K562 (cell line): ENCODE data around the gene AGBL1.

ENCODE experiments used
- ETV6 ChIP-seq, 3 experiments: fragments of 150-350 bp in 1 of 3; sonication (generic) in 1 of 3; formaldehyde crosslinking in 1 of 3; IDR thresholded peaks; 2 replicates each; pipeline versions ENCODE4 v1.6.1 to v1.8.0; 2014 to 2022; ENCODE audit warnings: borderline replicate concordance in 2 of 3, low read depth in 2 of 3, antibody characterized with exemption in 1 of 3, low read length in 1 of 3, mild to moderate bottlenecking in 1 of 3, missing genetic modification reagents in 1 of 3
- FOXK1 ChIP-seq: sonication (generic); formaldehyde crosslinking; IDR thresholded peaks from 2 replicates; pipeline ENCODE4 v1.8.0; 2022; ENCODE audit warnings: missing genetic modification reagents, mild to moderate bottlenecking, borderline replicate concordance
- NCOR1 ChIP-seq: fragments of 450-650 bp; IDR thresholded peaks from 2 replicates; pipeline ENCODE4 v1.6.1; 2016; ENCODE audit warnings: mild to moderate bottlenecking, moderate library complexity
- POLR2A ChIP-seq: fragments of 450-650 bp; conservative IDR thresholded peaks from 2 replicates; pipeline ENCODE4 v1.6.1; 2016
- POLR2AphosphoS5 ChIP-seq: IDR thresholded peaks from 2 replicates; pipeline ENCODE4 v1.6.1; 2011; ENCODE audit warnings: mild to moderate bottlenecking, low read depth, low read length, moderate library complexity; ENCODE audit not compliant: control insufficient read depth, insufficient read depth
- PURB ChIP-seq: sonication (generic); formaldehyde crosslinking; IDR thresholded peaks from 2 replicates; pipeline ENCODE4 v1.9.0; 2021; ENCODE audit warnings: low read depth, mild to moderate bottlenecking, missing genetic modification reagents
- TAF9B ChIP-seq: fragments of 450-650 bp; IDR thresholded peaks from 2 replicates; pipeline ENCODE4 v1.6.1; 2018; ENCODE audit warnings: mild to moderate bottlenecking; ENCODE audit not compliant: partially characterized antibody
- ZC3H11A ChIP-seq: IDR thresholded peaks from 2 replicates; pipeline ENCODE4 v1.6.1; 2012; ENCODE audit warnings: low read depth, low read length, improper control_type of control experiment
- ZNF24 ChIP-seq: fragments of 450-650 bp; IDR thresholded peaks from 2 replicates; pipeline ENCODE4 v1.6.1; 2016
- ZNF347 ChIP-seq: fragments of 450-650 bp; formaldehyde crosslinking; IDR thresholded peaks from 2 replicates; pipeline ENCODE4 v1.4.0; 2020; ENCODE audit warnings: low read depth, mild to moderate bottlenecking, moderate library complexity
- TF ChIP-seq, protein P1 (sequence below), 3 experiments: IDR thresholded peaks in 2 of 3; conservative IDR thresholded peaks in 1 of 3; 2 replicates each; pipeline ENCODE4 v1.5.1; 2011 to 2012; ENCODE audit warnings: low read length in 3 of 3, mild to moderate bottlenecking in 3 of 3, control low read depth in 2 of 3, improper control_type of control experiment in 1 of 3, inconsistent platforms in 1 of 3, low read depth in 1 of 3, mixed read lengths in 1 of 3, moderate library complexity in 1 of 3; ENCODE audit not compliant: insufficient read depth in 2 of 3
- TF ChIP-seq, protein P2 (sequence below): fragments of 450-650 bp; IDR thresholded peaks from 2 replicates; pipeline ENCODE4 v1.6.1; 2017; ENCODE audit warnings: antibody characterized with exemption, mild to moderate bottlenecking

DNA sequence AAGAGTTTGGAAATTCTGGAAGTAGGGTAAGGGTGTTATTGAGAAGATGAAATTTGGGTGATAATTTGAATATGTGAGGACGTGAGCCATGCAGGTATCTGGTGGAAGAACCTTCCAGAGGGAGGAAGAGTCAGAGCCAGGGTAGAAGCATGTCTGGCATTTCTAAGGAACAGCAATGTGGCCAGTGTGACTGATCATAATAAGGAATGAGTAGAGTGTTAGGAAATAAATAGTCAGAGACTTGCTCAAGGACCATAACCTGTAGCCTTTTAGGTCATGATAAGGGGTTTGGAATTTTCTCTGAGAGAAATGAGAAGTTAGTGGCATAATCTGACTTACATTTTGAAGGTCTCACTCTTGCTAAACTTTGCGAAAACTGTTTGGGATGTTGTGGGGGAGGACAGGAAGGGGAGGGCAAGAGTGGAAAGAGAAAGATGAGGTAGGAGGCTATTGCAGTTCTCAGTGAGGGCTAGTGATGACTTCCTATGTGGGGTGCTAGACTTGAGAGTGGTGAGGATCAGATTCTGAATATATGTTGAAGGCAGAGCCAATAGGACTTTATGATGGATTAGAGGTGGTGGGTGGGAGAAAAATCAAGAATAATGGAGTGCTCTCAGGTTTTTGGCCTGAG, 568.3 kb downstream of the AGBL1 start:
- TF ChIP-seq FOXK1 (CRISPR knock-in tag) = no peak
- TF ChIP-seq POLR2A = no peak
- TF ChIP-seq ZC3H11A = no peak
- no peak for TF ChIP-seq TAF9B
- no peak for TF ChIP-seq ZNF24
- no peak for TF ChIP-seq ETV6 (IDR thresholded peaks at IDR 0.05; ENCODE audit: borderline replicate concordance in 1 of 2, low read depth in 2 of 2, low read length in 1 of 2)
- TF ChIP-seq ETV6 (CRISPR knock-in tag; IDR thresholded peaks at IDR 0.05; ENCODE audit: borderline replicate concordance) = no peak
- TF ChIP-seq, protein P1, sequence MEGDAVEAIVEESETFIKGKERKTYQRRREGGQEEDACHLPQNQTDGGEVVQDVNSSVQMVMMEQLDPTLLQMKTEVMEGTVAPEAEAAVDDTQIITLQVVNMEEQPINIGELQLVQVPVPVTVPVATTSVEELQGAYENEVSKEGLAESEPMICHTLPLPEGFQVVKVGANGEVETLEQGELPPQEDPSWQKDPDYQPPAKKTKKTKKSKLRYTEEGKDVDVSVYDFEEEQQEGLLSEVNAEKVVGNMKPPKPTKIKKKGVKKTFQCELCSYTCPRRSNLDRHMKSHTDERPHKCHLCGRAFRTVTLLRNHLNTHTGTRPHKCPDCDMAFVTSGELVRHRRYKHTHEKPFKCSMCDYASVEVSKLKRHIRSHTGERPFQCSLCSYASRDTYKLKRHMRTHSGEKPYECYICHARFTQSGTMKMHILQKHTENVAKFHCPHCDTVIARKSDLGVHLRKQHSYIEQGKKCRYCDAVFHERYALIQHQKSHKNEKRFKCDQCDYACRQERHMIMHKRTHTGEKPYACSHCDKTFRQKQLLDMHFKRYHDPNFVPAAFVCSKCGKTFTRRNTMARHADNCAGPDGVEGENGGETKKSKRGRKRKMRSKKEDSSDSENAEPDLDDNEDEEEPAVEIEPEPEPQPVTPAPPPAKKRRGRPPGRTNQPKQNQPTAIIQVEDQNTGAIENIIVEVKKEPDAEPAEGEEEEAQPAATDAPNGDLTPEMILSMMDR (IDR thresholded peaks at IDR 0.05 in 2 of 3, conservative IDR thresholded peaks at IDR 0.05 in 1 of 3; ENCODE audit: insufficient read depth in 2 of 3, low read depth in 1 of 3, low read length in 3 of 3) = no peak
- no peak for TF ChIP-seq PURB
- TF ChIP-seq ZNF347 (CRISPR knock-in tag) = no peak
- TF ChIP-seq NCOR1 = no peak
- TF ChIP-seq POLR2AphosphoS5 = no peak
- TF ChIP-seq, protein P2, sequence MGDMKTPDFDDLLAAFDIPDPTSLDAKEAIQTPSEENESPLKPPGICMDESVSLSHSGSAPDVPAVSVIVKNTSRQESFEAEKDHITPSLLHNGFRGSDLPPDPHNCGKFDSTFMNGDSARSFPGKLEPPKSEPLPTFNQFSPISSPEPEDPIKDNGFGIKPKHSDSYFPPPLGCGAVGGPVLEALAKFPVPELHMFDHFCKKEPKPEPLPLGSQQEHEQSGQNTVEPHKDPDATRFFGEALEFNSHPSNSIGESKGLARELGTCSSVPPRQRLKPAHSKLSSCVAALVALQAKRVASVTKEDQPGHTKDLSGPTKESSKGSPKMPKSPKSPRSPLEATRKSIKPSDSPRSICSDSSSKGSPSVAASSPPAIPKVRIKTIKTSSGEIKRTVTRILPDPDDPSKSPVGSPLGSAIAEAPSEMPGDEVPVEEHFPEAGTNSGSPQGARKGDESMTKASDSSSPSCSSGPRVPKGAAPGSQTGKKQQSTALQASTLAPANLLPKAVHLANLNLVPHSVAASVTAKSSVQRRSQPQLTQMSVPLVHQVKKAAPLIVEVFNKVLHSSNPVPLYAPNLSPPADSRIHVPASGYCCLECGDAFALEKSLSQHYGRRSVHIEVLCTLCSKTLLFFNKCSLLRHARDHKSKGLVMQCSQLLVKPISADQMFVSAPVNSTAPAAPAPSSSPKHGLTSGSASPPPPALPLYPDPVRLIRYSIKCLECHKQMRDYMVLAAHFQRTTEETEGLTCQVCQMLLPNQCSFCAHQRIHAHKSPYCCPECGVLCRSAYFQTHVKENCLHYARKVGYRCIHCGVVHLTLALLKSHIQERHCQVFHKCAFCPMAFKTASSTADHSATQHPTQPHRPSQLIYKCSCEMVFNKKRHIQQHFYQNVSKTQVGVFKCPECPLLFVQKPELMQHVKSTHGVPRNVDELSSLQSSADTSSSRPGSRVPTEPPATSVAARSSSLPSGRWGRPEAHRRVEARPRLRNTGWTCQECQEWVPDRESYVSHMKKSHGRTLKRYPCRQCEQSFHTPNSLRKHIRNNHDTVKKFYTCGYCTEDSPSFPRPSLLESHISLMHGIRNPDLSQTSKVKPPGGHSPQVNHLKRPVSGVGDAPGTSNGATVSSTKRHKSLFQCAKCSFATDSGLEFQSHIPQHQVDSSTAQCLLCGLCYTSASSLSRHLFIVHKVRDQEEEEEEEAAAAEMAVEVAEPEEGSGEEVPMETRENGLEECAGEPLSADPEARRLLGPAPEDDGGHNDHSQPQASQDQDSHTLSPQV = no peak
